CD4-positive, alpha-beta memory T cell (primary cell): Measurements from ENCODE around the gene LAMB1. TPM values are rescaled to one million over a fixed set of nuclear protein-coding genes. Genes with fewer than 3 reads are reported as not detected.

Source experiments
- CTCF ChIA-PET: fragments of 350-600 bp; sonication (Branson Sonifier 250); formaldehyde crosslinking; loops from one replicate; lab custom pipeline; 2021; ENCODE audit warnings: inconsistent platforms; ENCODE audit not compliant: partially characterized antibody; lab: Charles Lee
- POLR2A ChIA-PET: fragments of 350-600 bp; sonication (Branson Sonifier 250); formaldehyde crosslinking; loops from one replicate; lab custom pipeline; 2021; ENCODE audit not compliant: partially characterized antibody; lab: Charles Lee
- DNase-seq, 5 donors: peaks; one replicate each; pipeline versions ENCODE4 v3.0.0 to v3.0.0-alpha.2; 2020 to 2022; ENCODE audit warnings: mixed read lengths in 1 of 5
- H3K27ac ChIP-seq: one replicate; pipeline ENCODE4 v1.7.0; 2013; ENCODE audit warnings: low read depth, low read length
- H3K27me3 ChIP-seq: 2 replicates; pipeline ENCODE4 v1.7.0; 2013; ENCODE audit warnings: mild to moderate bottlenecking, low read length, moderate library complexity; ENCODE audit not compliant: insufficient read depth
- H3K36me3 ChIP-seq: 2 replicates; pipeline ENCODE4 v1.7.0; 2013; ENCODE audit warnings: mild to moderate bottlenecking, low read length, moderate library complexity; ENCODE audit not compliant: insufficient read depth
- H3K4me1 ChIP-seq: 2 replicates; pipeline ENCODE4 v1.7.0; 2013; ENCODE audit warnings: mild to moderate bottlenecking, low read length, moderate library complexity; ENCODE audit not compliant: insufficient read depth
- H3K4me3 ChIP-seq, 2 donors: one replicate each; pipeline ENCODE4 v1.7.0; 2013; ENCODE audit warnings: low read length in 2 of 2, mild to moderate bottlenecking in 1 of 2
- H3K9me3 ChIP-seq, 2 donors: one replicate each; pipeline ENCODE4 v1.7.0; 2013; ENCODE audit warnings: low read length in 2 of 2, control low read depth in 1 of 2; ENCODE audit not compliant: control insufficient read depth in 1 of 2
- H3K27ac Mint-ChIP-seq, 7 donors: one replicate each; pipeline ENCODE4 v1.8.0; 2020 to 2021; ENCODE audit warnings: mixed read lengths in 7 of 7, mild to moderate bottlenecking in 6 of 7, inconsistent platforms in 3 of 7, moderate library complexity in 3 of 7
- H3K27me3 Mint-ChIP-seq, 2 donors: one replicate each; pipeline ENCODE4 v1.8.0; 2020 to 2021; ENCODE audit warnings: mixed read lengths in 2 of 2
- H3K36me3 Mint-ChIP-seq, 2 donors: one replicate each; pipeline ENCODE4 v1.8.0; 2020 to 2021; ENCODE audit warnings: mixed read lengths in 2 of 2, inconsistent platforms in 1 of 2, mild to moderate bottlenecking in 1 of 2
- H3K4me1 Mint-ChIP-seq, 4 donors: one replicate each; pipeline ENCODE4 v1.8.0; 2020 to 2021; ENCODE audit warnings: mixed read lengths in 4 of 4, mild to moderate bottlenecking in 1 of 4
- H3K4me3 Mint-ChIP-seq, 8 donors: one replicate each; pipeline ENCODE4 v1.8.0; 2020 to 2021; ENCODE audit warnings: mixed read lengths in 8 of 8, mild to moderate bottlenecking in 7 of 8, moderate library complexity in 6 of 8, inconsistent platforms in 3 of 8
- H3K9me3 Mint-ChIP-seq, 8 donors: one replicate each; pipeline ENCODE4 v1.8.0; 2020 to 2021; ENCODE audit warnings: mixed read lengths in 8 of 8, mild to moderate bottlenecking in 5 of 8, inconsistent platforms in 3 of 8, moderate library complexity in 1 of 8
- intact Hi-C: fragments of 100-400 bp; cut with micrococcal nuclease; formaldehyde crosslinking; loops from one replicate; pipeline ENCODE4 v1.15.1; 2023
- polyA plus RNA-seq, 2 donors: library from polyadenylated mRNA; unstranded; fragments of 300-500 nt; fragmentation: Illumina TruSeq; gene quantifications; one replicate each; pipeline ENCODE4 v1.2.3, GENCODE V29; 2021
- total RNA-seq, 2 experiments: library from RNA; stranded (reverse); gene quantifications; one replicate each; pipeline ENCODE4 v1.2.3, GENCODE V29; 2021

Gene LAMB1
- total and polyA plus RNA-seq, 4 experiments from 2014 or later = 0.95 TPM; not detected in 3

- H3K4me3 Mint-ChIP-seq = no peak overlapping the region
- no peaks in the 10 kb centered on the region for H3K4me1 Mint-ChIP-seq
Observed at GRCh38 chr7:107971100-107971499, 31.9 kb downstream of the LAMB1 start.

GRCh38 chr7:107969856-107970255, 33.1 kb downstream of the LAMB1 start:
- ChIA-PET CTCF (no interaction called here), POLR2A (no interaction called here)
- H3K36me3 ChIP-seq = no peaks in the 10 kb centered on the region
- H3K9me3 ChIP-seq = no peaks in the 10 kb centered on the region
- Mint-ChIP-seq H3K36me3 (no peaks in the 10 kb centered on the region), H3K27me3 (peaks cover 5% of the 10 kb centered on the region in 2 donors), H3K9me3 (no peaks in the 10 kb centered on the region), H3K4me1 (no peaks in the 10 kb centered on the region), H3K27ac (no peak overlapping the region), H3K4me3 (no peak overlapping the region)
- H3K4me1 ChIP-seq = no peaks in the 10 kb centered on the region
- intact Hi-C loops = no loop called here
- no peak for DNase-seq
- H3K27ac ChIP-seq = no peak overlapping the region
- H3K4me3 ChIP-seq = no peak overlapping the region
- no peaks in the 10 kb centered on the region for H3K27me3 ChIP-seq

More at GRCh38 chr7:107971100-107971499, 31.9 kb downstream of the LAMB1 start:
- Mint-ChIP-seq H3K36me3 (no peaks in the 10 kb centered on the region), H3K27me3 (peaks cover 8 to 9% of the 10 kb centered on the region in 2 donors), H3K27ac (no peak overlapping the region), H3K9me3 (no peaks in the 10 kb centered on the region)
- H3K4me3 ChIP-seq = no peak overlapping the region
- H3K4me1 ChIP-seq = no peaks in the 10 kb centered on the region
- H3K9me3 ChIP-seq = no peaks in the 10 kb centered on the region
- no peaks in the 10 kb centered on the region for H3K36me3 ChIP-seq
- POLR2A ChIA-PET = no interaction called here
- intact Hi-C loops = no loop called here
- no peak for DNase-seq
- CTCF ChIA-PET = no interaction called here
- no peaks in the 10 kb centered on the region for H3K27me3 ChIP-seq
- no peak overlapping the region for H3K27ac ChIP-seq

- Histone ChIP-seq H3K36me3 (no peaks in the 10 kb centered on the region), H3K4me1 (no peaks in the 10 kb centered on the region), H3K9me3 (no peaks in the 10 kb centered on the region), H3K4me3 (no peak overlapping the region), H3K27ac (no peak overlapping the region), H3K27me3 (no peaks in the 10 kb centered on the region)
- ChIA-PET POLR2A (no interaction called here), CTCF (no interaction called here)
- Mint-ChIP-seq H3K27ac (no peak overlapping the region), H3K36me3 (no peaks in the 10 kb centered on the region), H3K9me3 (no peaks in the 10 kb centered on the region), H3K4me3 (no peak overlapping the region), H3K4me1 (no peaks in the 10 kb centered on the region), H3K27me3 (peaks cover 3 to 5% of the 10 kb centered on the region in 2 donors)
- no peak for DNase-seq
- intact Hi-C loops = no loop called here
Observed at GRCh38 chr7:107968449-107968848, 34.5 kb downstream of the LAMB1 start.

- H3K27me3 Mint-ChIP-seq = peaks cover 3 to 5% of the 10 kb centered on the region in 2 donors
- no peak overlapping the region for H3K27ac Mint-ChIP-seq
- H3K9me3 ChIP-seq = no peaks in the 10 kb centered on the region
- no peak overlapping the region for H3K4me3 Mint-ChIP-seq
- no peak overlapping the region for H3K27ac ChIP-seq
- CTCF ChIA-PET = no interaction called here
- H3K4me1 Mint-ChIP-seq = no peaks in the 10 kb centered on the region
- POLR2A ChIA-PET = no interaction called here
- H3K36me3 ChIP-seq = no peaks in the 10 kb centered on the region
- no peaks in the 10 kb centered on the region for H3K9me3 Mint-ChIP-seq
- H3K36me3 Mint-ChIP-seq = no peaks in the 10 kb centered on the region
- H3K27me3 ChIP-seq = no peaks in the 10 kb centered on the region
- no peak overlapping the region for H3K4me3 ChIP-seq
- DNase-seq = no peak
- H3K4me1 ChIP-seq = no peaks in the 10 kb centered on the region
- intact Hi-C loops = no loop called here
Observed at GRCh38 chr7:107967420-107967819, 35.5 kb downstream of the LAMB1 start.

- H3K27ac ChIP-seq = no peak overlapping the region
- no peaks in the 10 kb centered on the region for H3K9me3 ChIP-seq
- H3K27me3 ChIP-seq = no peaks in the 10 kb centered on the region
- Mint-ChIP-seq H3K27me3 (peaks cover 4 to 9% of the 10 kb centered on the region in 2 donors), H3K36me3 (no peaks in the 10 kb centered on the region), H3K4me3 (no peak overlapping the region), H3K27ac (no peak overlapping the region), H3K4me1 (no peaks in the 10 kb centered on the region), H3K9me3 (no peaks in the 10 kb centered on the region)
- ChIA-PET CTCF (no interaction called here), POLR2A (no interaction called here)
- DNase-seq = no peak
- no peak overlapping the region for H3K4me3 ChIP-seq
- H3K36me3 ChIP-seq = no peaks in the 10 kb centered on the region
- intact Hi-C loops = no loop called here
- H3K4me1 ChIP-seq = no peaks in the 10 kb centered on the region
Observed at GRCh38 chr7:107966711-107967110, 36.2 kb downstream of the LAMB1 start.

- H3K27ac ChIP-seq = no peak overlapping the region
- Mint-ChIP-seq H3K9me3 (no peaks in the 10 kb centered on the region), H3K36me3 (no peaks in the 10 kb centered on the region), H3K27me3 (peaks cover 5 to 8% of the 10 kb centered on the region in 2 donors), H3K27ac (no peak overlapping the region), H3K4me3 (no peak overlapping the region), H3K4me1 (no peaks in the 10 kb centered on the region)
- no peaks in the 10 kb centered on the region for H3K36me3 ChIP-seq
- POLR2A ChIA-PET = no interaction called here
- CTCF ChIA-PET = no interaction called here
- intact Hi-C loops = no loop called here
- no peak for DNase-seq
- no peak overlapping the region for H3K4me3 ChIP-seq
- H3K4me1 ChIP-seq = no peaks in the 10 kb centered on the region
- H3K27me3 ChIP-seq = no peaks in the 10 kb centered on the region
- H3K9me3 ChIP-seq = no peaks in the 10 kb centered on the region
Observed at GRCh38 chr7:107964510-107964909, 38.5 kb downstream of the LAMB1 start.

GRCh38 chr7:107962817-107963216, 40.1 kb downstream of the LAMB1 start:
- Mint-ChIP-seq H3K9me3 (no peaks in the 10 kb centered on the region), H3K27ac (no peak overlapping the region), H3K27me3 (peaks cover 8 to 14% of the 10 kb centered on the region in 2 donors), H3K36me3 (no peaks in the 10 kb centered on the region), H3K4me3 (no peak overlapping the region), H3K4me1 (no peaks in the 10 kb centered on the region)
- H3K9me3 ChIP-seq = no peaks in the 10 kb centered on the region
- no peak overlapping the region for H3K4me3 ChIP-seq
- no peaks in the 10 kb centered on the region for H3K4me1 ChIP-seq
- CTCF ChIA-PET = no interaction called here
- POLR2A ChIA-PET = no interaction called here
- H3K27ac ChIP-seq = no peak overlapping the region
- no peak for DNase-seq
- H3K27me3 ChIP-seq = no peaks in the 10 kb centered on the region
- intact Hi-C loops = no loop called here
- H3K36me3 ChIP-seq = no peaks in the 10 kb centered on the region

- no peaks in the 10 kb centered on the region for H3K4me1 Mint-ChIP-seq
- Histone ChIP-seq H3K9me3 (no peaks in the 10 kb centered on the region), H3K27ac (no peak overlapping the region), H3K27me3 (no peaks in the 10 kb centered on the region), H3K4me3 (no peak overlapping the region), H3K4me1 (no peaks in the 10 kb centered on the region), H3K36me3 (no peaks in the 10 kb centered on the region)
- H3K4me3 Mint-ChIP-seq = no peak overlapping the region
- H3K27me3 Mint-ChIP-seq = peaks cover 10 to 17% of the 10 kb centered on the region in 2 donors
- H3K27ac Mint-ChIP-seq = no peak overlapping the region
- H3K9me3 Mint-ChIP-seq = no peaks in the 10 kb centered on the region
- H3K36me3 Mint-ChIP-seq = no peaks in the 10 kb centered on the region
- ChIA-PET POLR2A (no interaction called here), CTCF (no interaction called here)
- intact Hi-C loops = no loop called here
- DNase-seq = no peak
Observed at GRCh38 chr7:107961405-107961804, 41.6 kb downstream of the LAMB1 start.
